ENCODE measurements around the gene TPRKB.
"Not testable (repeated sequence)": the region's sequence is repeated elsewhere in the genome, so short reads cannot be mapped to it uniquely, and the experiment has no call there.

Gene TPRKB

DNA sequence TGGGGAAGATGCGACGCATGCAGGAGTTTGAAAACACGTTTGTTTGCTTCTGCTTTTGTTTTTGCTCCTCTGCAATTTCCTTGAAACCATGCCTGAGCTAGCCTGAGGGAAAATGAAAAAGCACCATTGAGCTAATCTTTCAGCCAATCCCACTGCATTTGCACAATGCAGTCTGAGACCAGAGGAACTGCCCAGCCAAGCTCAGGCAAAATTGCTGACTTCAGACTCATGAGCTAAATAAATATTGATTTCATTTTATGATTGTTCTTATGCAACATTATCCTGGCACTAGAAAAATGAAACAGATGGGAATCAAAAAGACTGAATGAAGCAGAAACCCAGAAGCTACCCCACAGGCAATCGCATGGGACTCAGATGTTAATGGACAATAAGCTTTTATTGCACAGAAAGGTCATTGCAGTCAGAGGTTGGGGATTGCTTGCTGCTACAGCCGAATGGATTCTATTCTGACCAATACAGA is 37.0 kb downstream of the TPRKB start:
- Mint-ChIP-seq H3K36me3 (ENCODE audit: low read depth) (no peaks in the 10 kb centered on the region), H3K27ac (peak overlapping the region in 1 of 3 experiments; percentile 90), H3K9me3 (no peaks in the 10 kb centered on the region), H3K27me3 (ENCODE audit: low read depth) (peaks cover 10% of the 10 kb centered on the region), H3K4me3 (no peak overlapping the region), H3K4me1 (no peaks in the 10 kb centered on the region)
- TF ChIP-seq, protein P1, sequence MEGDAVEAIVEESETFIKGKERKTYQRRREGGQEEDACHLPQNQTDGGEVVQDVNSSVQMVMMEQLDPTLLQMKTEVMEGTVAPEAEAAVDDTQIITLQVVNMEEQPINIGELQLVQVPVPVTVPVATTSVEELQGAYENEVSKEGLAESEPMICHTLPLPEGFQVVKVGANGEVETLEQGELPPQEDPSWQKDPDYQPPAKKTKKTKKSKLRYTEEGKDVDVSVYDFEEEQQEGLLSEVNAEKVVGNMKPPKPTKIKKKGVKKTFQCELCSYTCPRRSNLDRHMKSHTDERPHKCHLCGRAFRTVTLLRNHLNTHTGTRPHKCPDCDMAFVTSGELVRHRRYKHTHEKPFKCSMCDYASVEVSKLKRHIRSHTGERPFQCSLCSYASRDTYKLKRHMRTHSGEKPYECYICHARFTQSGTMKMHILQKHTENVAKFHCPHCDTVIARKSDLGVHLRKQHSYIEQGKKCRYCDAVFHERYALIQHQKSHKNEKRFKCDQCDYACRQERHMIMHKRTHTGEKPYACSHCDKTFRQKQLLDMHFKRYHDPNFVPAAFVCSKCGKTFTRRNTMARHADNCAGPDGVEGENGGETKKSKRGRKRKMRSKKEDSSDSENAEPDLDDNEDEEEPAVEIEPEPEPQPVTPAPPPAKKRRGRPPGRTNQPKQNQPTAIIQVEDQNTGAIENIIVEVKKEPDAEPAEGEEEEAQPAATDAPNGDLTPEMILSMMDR (IDR thresholded peaks at IDR 0.05; ENCODE audit: unreplicated experiment in 3 of 3) = no peak

DNA sequence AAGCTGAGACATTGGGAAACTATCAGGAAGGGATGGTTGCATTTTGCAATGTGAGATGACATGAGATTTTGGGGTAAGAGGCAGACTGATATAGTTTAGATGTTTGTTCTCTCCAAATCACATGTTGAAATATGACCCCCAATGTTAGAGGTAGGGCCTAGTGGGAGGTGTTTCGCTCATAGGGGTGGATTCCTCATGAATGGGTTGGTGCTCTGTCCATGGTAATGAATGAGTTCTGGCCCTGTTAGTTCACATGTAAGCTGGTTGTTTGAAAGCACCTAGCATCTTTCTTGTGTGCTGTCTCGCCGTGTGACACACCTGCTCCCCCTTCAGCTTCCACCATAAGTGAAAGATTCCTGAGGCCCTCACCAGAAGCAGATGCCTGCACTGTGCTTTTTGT is 37.7 kb downstream of the TPRKB start:
- H3K4me1 Mint-ChIP-seq = no peaks in the 10 kb centered on the region
- H3K27me3 Mint-ChIP-seq (ENCODE audit: low read depth) = peaks cover 10% of the 10 kb centered on the region
- TF ChIP-seq, protein P1 (IDR thresholded peaks at IDR 0.05; ENCODE audit: unreplicated experiment in 3 of 3) = no peak
- H3K36me3 Mint-ChIP-seq (ENCODE audit: low read depth) = no peaks in the 10 kb centered on the region
- H3K9me3 Mint-ChIP-seq = no peaks in the 10 kb centered on the region
- H3K4me3 Mint-ChIP-seq = no peak overlapping the region
- H3K27ac Mint-ChIP-seq = peak overlapping the region in 1 of 3 experiments; percentile 6

DNA sequence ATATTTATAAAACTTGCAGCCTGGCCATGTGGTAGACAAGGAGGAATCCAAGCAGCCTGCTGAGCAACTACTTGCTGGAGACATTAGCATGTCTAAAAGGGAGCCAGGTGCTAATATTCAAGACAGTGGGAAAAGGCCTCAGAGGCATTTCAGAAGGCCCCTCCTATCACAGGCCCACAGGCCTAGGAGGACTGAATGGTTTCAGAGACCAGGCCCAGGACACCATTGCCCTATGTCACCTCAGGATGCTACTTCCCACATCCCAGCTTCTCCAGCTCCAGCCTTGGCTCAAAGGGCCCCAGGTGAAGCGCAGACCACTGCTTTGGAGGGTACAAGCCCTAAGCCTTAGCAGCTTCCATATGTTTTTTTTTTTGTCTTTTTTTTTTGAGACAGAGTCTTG is 39.0 kb downstream of the TPRKB start:
- H3K36me3 Mint-ChIP-seq (ENCODE audit: low read depth) = no peaks in the 10 kb centered on the region
- H3K4me3 Mint-ChIP-seq = no peak overlapping the region
- no peaks in the 10 kb centered on the region for H3K4me1 Mint-ChIP-seq
- TF ChIP-seq, protein P1 (IDR thresholded peaks at IDR 0.05; ENCODE audit: unreplicated experiment in 3 of 3) = no peak
- H3K27ac Mint-ChIP-seq = no peak overlapping the region
- H3K9me3 Mint-ChIP-seq = no peaks in the 10 kb centered on the region
- H3K27me3 Mint-ChIP-seq (ENCODE audit: low read depth) = peaks cover 5% of the 10 kb centered on the region

DNA sequence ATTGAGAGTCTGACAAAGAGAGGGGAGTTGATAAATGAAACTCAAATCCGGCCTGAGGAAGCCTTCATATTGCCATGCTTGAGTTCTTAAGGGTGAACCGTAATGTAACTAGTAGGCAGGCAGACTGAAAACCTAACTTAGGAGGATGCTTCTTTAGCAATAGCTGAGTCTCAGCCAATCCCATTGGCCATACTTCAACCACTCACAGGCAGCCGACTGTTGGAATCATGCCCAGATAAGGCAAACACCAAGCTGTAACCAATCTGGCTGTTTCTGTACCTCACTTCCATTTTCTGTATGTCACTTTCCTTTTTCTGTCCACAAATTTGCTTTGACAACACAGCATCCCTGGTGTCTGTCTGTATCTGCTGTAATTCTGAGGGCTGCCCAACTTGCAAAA is 39.5 kb downstream of the TPRKB start:
- H3K4me3 Mint-ChIP-seq = no peak overlapping the region
- TF ChIP-seq, protein P1 (IDR thresholded peaks at IDR 0.05; ENCODE audit: unreplicated experiment in 3 of 3) = no peak
- H3K9me3 Mint-ChIP-seq = no peaks in the 10 kb centered on the region
- no peaks in the 10 kb centered on the region for H3K36me3 Mint-ChIP-seq (ENCODE audit: low read depth)
- H3K4me1 Mint-ChIP-seq = no peaks in the 10 kb centered on the region
- peaks cover 4% of the 10 kb centered on the region for H3K27me3 Mint-ChIP-seq (ENCODE audit: low read depth)
- no peak overlapping the region for H3K27ac Mint-ChIP-seq

DNA sequence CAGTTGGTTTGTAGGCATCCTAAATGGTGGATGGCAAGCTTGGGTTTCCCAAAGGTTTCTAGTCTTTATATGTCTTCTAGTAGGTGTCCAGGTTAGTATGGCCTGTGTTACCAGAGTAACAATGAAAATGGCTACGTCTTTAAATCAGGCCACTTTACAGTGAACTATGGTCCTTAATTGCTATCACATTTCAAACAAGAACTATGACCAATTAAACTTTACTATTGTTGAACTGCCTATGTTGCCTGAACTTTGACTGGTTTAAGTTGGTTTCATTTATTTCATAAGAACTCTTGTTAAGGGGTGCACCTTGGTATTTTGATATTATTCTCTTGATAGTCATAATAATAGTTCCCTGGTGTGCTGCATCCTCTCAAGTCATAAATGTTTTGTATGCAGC is 40.2 kb downstream of the TPRKB start:
- not testable (repeated sequence) for H3K27me3 Mint-ChIP-seq (ENCODE audit: low read depth); H3K9me3 Mint-ChIP-seq; H3K36me3 Mint-ChIP-seq (ENCODE audit: low read depth); H3K27ac Mint-ChIP-seq; H3K4me3 Mint-ChIP-seq; H3K4me1 Mint-ChIP-seq

DNA sequence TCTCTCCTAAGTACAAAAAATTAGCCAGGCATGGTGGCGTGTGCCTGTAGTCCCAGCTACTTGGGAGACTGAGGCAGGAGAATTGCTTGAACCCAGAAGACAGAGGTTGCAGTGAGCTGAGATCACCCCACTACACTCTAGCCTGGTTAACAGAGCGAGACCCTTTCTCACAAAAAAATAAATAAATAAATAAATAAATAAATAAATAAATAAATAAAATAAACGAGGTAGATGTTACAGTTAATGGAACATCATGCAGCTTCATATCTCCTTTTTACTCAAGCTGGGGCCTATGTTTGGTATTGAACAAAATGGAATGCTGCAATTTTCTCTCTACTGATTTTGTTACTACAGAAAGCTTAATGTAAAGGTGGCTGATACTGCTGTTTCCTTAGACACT is 40.6 kb downstream of the TPRKB start:
- H3K4me3 Mint-ChIP-seq; H3K4me1 Mint-ChIP-seq; H3K27me3 Mint-ChIP-seq (ENCODE audit: low read depth); H3K36me3 Mint-ChIP-seq (ENCODE audit: low read depth); H3K9me3 Mint-ChIP-seq; H3K27ac Mint-ChIP-seq: not testable (repeated sequence)

DNA sequence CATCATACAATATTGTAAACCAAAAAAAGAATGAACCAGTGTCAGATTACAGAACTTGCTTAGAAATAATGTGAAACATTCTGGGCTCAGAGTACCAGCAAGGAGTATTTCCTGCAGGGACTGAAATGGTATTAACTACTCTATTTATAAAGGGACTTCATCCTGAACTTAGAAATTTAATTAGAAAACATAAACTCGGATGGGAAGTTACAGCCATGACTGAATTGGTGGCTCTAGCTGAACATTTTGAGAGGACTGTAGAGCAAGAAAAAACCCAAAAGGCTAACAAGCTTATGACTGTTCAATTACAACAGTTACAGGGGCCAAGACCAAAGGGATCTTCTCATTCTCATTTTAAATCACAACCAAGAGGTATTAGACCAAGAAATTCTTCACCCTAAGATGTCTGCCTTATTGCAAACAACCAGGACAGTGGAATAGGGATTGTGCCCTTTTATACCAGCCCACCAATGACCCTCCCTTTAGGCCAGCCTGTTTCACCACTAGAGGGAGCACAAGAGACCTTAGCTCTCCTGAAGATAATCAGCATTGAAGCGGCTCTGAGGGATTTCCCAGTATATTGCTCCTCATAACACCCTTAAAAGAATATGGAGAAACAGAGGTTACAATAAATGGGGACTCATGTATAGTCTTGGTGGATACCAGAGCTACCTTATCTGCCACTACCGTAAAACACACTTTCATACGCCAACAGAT is 46.6 kb downstream of the TPRKB start:
- not testable (repeated sequence) for H3K27ac Mint-ChIP-seq; H3K4me1 Mint-ChIP-seq; H3K9me3 Mint-ChIP-seq; H3K4me3 Mint-ChIP-seq; H3K27me3 Mint-ChIP-seq (ENCODE audit: low read depth); H3K36me3 Mint-ChIP-seq (ENCODE audit: low read depth)
- TF ChIP-seq, protein P1 (IDR thresholded peaks at IDR 0.05; ENCODE audit: unreplicated experiment in 3 of 3) = peak; percentile 20 to 56 (median 38)

DNA sequence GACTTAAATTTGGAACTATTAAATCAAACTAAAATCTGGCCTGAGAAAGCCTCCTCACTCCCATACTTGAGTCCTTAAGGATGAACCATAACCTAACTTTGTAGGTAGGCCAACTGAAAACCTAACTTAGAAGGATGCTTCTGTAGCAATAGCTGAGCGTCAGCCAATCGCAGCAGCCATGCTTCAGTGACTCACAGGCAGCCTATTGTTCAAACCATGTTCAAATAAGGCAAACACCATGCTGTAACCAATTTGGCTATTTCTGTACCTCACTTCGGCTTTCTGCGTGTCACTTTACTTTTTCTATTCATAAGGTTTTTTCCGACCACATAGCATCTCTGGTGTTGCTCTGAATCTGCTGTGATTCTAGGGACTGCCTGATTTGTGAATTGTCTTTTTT is 48.7 kb downstream of the TPRKB start:
- not testable (repeated sequence) for H3K27me3 Mint-ChIP-seq (ENCODE audit: low read depth); H3K4me1 Mint-ChIP-seq; H3K4me3 Mint-ChIP-seq; H3K36me3 Mint-ChIP-seq (ENCODE audit: low read depth); H3K27ac Mint-ChIP-seq; H3K9me3 Mint-ChIP-seq
